Measurements from ENCODE around the gene NUAK1.

- TF ChIP-seq CTCF (conservative IDR thresholded peaks at IDR 0.05), result no peak
- no peak for TF ChIP-seq EZH2 (IDR thresholded peaks at IDR 0.05; ENCODE audit: low read depth)
Observed at GRCh38 chr12:106035421-106035820, 103.3 kb downstream of the NUAK1 start.
